ENCODE results near the gene CTRL.

GRCh38 chr16:67936880-67937605 is 5.4 kb upstream of the CTRL start:
- no peak for TF ChIP-seq POLR2A (IDR thresholded peaks at IDR 0.05)
- TF ChIP-seq CTCF (IDR thresholded peaks at IDR 0.05): no peak
